Activated CD8-positive, alpha-beta memory T cell treated with anti-CD3 and anti-CD28 coated beads for 48 hours (primary cell): Measurements from ENCODE around the gene CRIP1.
A peak's percentile ranks its signal among the peaks of the same experiment; 100 is the strongest.

Experiments
- DNase-seq, 3 experiments: peaks; one replicate each; pipeline ENCODE4 v3.0.0-alpha.2; 2020; ENCODE audit warnings: low read depth in 2 of 3, low spot score in 2 of 3

CRIP1 gene

DNA sequence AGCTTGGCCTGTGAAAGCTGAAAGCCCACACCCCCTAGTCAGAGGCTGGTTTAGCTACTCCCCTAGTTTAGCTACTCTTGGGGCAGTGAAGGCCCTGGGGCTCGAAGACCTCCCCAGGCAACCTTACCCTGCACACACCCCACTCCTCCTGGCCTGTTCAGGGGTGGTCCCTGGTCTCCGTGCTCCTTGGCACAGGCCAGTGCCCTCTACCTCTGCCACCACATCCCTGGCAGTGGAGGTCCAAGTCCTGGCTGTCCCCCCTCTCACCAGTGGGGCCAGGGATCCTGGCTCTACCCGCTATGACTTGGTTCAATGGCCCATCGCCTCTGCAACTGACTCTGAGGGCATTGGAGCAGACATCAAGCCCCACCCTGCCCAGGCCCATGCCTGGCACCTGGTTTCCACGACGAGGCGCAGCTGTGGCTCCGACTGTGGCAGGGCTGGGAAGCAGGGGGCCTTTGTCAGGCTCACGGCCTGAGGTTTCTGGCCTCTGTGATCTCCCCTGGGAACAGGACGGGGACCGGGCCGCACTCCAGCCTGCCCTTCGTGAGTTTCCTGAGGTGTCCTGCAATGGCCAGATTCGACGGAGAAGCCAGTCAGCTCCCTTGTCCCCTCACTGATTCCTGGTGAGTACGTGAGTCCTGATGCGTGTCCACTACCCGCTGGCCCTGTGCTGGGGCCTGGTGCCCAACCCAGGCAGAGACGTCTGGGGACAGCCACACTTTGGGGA lies 45.4 kb downstream of the CRIP1 start:
- DNase-seq, result no peak

DNA sequence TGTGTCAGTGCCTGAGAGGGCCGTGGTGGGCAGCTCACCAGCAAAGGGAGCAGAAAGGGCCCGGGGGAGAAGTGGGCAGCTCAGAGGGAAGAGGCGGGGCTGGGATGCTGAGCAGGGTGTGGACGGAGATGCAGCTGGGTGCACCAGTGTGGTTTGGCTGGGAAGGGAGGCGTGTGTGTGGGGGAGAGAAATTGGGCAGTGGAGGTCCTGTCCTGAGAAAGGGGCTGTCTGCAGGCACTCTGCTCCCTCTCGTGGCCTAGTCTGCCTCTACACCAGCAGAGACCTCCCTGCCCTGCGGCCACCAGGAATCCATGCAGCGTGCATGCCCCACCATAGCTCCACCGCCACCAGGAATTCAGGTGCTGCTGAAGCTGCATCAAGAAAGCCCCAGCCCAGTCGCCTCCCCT lies 46.1 kb downstream of the CRIP1 start:
- DNase-seq, result no peak

DNA sequence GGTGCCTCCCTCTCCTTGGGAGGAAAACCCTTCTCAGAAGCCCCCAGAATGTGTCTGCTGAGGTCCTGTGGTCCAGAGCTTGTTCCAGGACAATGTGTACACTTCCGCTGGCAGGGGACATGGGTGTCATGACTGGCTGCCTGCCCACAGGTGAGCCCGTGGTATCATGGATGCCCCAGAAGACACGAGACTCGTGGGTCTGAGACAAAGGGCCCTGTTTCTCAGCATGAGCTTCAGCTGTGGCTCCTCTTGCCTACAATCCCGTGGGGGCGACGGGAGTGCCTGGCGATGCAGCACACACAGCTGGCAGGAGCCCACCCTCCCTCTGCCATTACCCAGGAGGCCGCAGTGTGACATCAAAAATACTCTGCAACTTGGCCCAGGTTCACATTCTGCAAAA lies 46.7 kb downstream of the CRIP1 start:
- DNase-seq, result no peak

DNA sequence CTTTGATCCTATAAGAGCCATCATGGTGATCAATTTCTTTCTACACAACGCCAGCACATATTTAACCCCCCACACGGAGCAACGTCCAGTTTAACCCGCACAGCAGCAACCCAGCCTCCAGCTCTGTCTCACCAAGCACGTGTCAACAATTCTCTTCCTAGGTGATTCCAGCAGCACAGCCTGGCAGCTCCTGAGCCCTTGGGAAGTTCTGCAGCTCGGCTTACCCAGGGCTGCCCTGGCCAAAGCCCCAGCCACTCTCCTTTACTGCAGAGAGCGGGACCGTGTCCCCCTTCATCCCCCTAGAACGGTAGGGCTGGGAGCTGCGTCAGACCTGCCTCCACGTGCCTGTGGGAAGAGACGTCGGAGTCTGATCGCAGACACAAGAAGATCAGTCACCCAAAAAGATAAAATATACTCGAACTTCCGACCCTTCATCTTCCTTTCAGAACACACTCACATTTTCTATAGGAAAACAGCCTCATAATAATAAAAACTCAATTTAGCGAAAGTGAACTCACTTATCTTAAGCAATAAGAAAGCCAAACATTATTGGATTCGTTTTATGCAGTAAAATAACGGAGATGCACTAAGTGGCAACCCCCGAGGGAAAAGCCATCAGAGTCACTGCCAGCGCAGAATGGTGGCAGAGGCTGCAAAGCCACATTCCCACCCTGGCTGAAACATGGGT lies 47.3 kb downstream of the CRIP1 start:
- no peak for DNase-seq

DNA sequence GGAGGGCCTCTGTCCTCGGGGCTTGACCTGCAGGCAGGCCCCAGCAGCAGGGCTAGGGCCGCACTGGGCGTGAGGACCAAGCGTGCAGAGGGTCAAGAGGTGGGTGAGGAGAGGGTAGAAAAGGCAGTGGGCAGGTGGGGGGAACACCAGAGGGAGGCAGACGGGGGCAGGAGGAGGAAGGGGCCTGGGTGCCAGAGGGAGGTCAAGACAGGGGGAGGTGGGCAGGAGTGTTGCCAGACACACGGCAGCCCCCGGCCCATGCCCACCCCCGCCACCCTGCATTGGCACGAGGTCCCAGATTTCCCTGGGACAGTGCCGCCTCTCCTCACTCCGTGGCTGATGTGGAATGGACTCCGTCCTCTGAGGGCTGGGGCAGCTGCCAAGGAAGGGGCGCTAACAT lies 47.9 kb downstream of the CRIP1 start:
- DNase-seq, result no peak

DNA sequence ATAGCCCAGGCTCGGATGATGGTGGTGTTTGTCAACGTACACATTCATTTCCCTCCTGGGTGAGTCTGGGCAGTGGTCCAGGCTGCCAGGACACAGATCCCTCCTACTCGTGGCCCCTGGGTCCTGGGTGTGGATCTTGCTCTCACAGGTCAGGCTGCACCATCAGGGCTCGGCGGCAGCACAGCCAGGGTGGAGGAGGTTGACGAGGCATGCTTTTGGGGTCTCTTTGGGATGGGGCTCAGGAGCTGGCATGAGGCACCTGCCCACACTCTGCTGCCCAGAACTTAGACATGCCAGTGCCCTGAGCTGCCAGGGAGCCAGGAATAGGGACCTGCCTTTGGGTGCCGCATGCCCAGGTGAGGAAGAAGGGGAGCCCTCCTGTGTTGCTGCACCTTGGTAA lies 49.4 kb downstream of the CRIP1 start:
- DNase-seq, result no peak

DNA sequence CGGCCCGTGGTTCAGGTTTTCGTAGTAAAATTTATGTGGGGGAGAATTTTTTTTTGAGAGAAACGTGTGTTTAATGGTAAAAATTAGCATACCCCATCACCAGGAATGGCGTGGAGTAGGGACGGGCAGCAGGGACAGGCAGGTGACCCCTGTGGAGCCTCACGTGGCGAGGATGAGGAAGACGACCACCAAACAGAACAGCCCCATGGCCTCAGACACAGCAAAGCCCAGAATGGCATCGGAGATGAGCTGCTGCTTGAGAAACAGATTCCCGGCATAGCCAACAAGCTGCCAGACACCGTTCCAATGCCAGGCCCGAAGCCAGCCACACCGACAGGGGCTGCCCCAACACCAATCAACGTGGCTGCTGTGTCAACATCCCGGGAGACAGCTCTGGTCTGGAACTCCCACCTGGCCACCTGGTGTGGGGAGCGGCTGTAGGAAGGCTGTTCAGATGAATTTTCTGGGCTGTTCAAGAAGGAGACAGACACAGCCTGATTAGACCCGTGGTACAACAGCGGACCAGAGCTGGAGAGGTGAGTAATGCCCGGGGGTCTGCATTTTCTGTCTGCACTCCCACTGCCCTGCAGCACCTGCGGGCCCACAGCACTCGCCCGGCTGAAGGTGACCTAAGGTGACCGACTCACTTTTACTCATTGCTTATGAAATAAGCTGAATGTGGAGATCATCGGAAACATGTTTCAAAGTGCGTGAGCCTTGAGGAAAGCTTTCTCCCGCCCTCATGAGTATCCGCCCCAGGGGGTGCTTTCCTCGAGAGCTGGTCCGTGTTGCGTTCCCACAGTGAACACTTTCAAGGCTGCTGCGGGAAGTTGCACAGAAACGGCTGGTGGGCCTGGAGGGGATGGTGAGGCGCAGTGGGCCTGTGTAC lies 50.2 kb downstream of the CRIP1 start:
- DNase-seq, result no peak

DNA sequence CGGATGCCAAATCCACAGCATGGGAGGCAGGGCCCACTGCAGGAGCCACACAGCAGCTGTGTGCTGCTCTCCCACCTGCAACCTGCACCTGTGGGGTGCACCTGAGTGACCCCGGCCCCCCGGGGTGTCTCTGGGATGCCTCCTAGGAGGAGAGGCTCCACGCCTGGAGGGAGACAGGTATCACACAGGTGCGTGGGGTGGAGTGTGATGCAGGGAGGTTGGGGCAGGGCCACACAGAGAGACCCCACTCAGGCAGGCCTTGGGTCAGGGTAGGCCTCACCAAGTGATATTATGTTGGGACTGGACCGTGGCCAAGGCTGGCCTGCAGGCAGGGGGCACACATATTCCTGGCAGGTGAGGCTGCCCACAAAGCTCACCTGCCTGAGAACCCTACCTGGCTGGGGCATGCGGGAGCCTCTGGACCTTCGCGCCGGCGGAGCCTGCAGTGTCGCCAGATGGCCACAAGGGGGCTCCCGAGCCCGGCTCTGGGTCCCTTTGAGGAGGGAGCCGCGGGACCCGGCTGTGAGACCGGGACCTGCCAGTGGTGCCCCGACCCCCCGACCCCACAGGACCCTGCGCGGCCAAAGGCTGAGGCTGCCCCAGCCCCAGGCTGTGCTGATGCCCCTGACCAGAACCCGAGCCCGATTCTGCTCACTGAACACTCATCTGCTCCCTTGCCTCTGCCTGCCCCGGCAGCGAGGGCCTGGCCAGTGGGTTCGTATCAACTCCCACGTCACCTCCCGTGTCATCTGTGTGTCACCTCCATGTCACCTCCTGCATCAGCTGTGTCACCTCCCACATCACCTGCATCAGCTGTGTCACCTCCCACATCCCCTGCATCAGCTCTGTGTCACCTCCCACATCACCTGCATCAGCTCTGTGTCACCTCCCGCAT lies 51.1 kb downstream of the CRIP1 start:
- peak; percentile 43 to 72 (median 69) for DNase-seq
